Immature natural killer cell (primary cell): ENCODE measurements around the gene GEMIN7. TPM values are rescaled to one million over a fixed set of nuclear protein-coding genes. Genes with fewer than 3 reads are reported as not detected.

Experiments used
- DNase-seq, 3 donors: peaks; one replicate each; pipeline ENCODE4 v3.0.0; 2022; ENCODE audit warnings: mixed read lengths in 1 of 3
- H3K27ac Mint-ChIP-seq, 6 donors: one replicate each; pipeline ENCODE4 v1.8.0; 2020; ENCODE audit warnings: mixed read lengths in 6 of 6, mild to moderate bottlenecking in 5 of 6, inconsistent platforms in 4 of 6, moderate library complexity in 3 of 6
- H3K27me3 Mint-ChIP-seq, 3 donors: one replicate each; pipeline ENCODE4 v1.8.0; 2020 to 2021; ENCODE audit warnings: low read depth in 3 of 3, mild to moderate bottlenecking in 3 of 3, mixed read lengths in 3 of 3, moderate library complexity in 3 of 3, inconsistent platforms in 1 of 3
- H3K36me3 Mint-ChIP-seq, 3 donors: one replicate each; pipeline ENCODE4 v1.8.0; 2020; ENCODE audit warnings: mixed read lengths in 3 of 3, inconsistent platforms in 2 of 3, mild to moderate bottlenecking in 2 of 3
- H3K4me1 Mint-ChIP-seq, 2 donors: one replicate each; pipeline ENCODE4 v1.8.0; 2020; ENCODE audit warnings: inconsistent platforms in 2 of 2, mild to moderate bottlenecking in 2 of 2, mixed read lengths in 2 of 2, moderate library complexity in 1 of 2
- H3K4me3 Mint-ChIP-seq, 5 donors: one replicate each; pipeline ENCODE4 v1.8.0; 2020; ENCODE audit warnings: mild to moderate bottlenecking in 5 of 5, mixed read lengths in 5 of 5, inconsistent platforms in 3 of 5, moderate library complexity in 3 of 5
- H3K9me3 Mint-ChIP-seq, 6 donors: one replicate each; pipeline ENCODE4 v1.8.0; 2020; ENCODE audit warnings: mild to moderate bottlenecking in 6 of 6, mixed read lengths in 6 of 6, inconsistent platforms in 4 of 6, moderate library complexity in 3 of 6
- polyA plus RNA-seq, 3 donors: library from polyadenylated mRNA; unstranded; fragments of 300-500 nt; fragmentation: Illumina TruSeq; gene quantifications; one replicate each; pipeline ENCODE4 v1.2.3, GENCODE V29; 2021

Gene GEMIN7
- polyA plus RNA-seq, 3 donors from 2014 or later, result 120 to 130 (median 123) TPM

- Mint-ChIP-seq H3K4me3 (no peak overlapping the region), H3K9me3 (no peaks in the 10 kb centered on the region), H3K36me3 (peaks cover 0 to 4% (median 0%) of the 10 kb centered on the region in 3 donors), H3K27me3 (peaks cover 0 to 5% (median 2%) of the 10 kb centered on the region in 3 donors), H3K27ac (peak overlapping the region in 2 of 6 donors; percentile 12 to 28), H3K4me1 (peaks cover 7 to 11% of the 10 kb centered on the region in 2 donors)
- no peak for DNase-seq
Observed at GRCh38 chr19:45070214-45070613, 8.8 kb upstream of the GEMIN7 start.

- no peak overlapping the region for H3K27ac Mint-ChIP-seq
- H3K36me3 Mint-ChIP-seq, result peaks cover 0 to 4% (median 0%) of the 10 kb centered on the region in 3 donors
- H3K4me1 Mint-ChIP-seq, result peaks cover 7 to 11% of the 10 kb centered on the region in 2 donors
- H3K4me3 Mint-ChIP-seq, result no peak overlapping the region
- no peak for DNase-seq
- H3K9me3 Mint-ChIP-seq, result no peaks in the 10 kb centered on the region
- H3K27me3 Mint-ChIP-seq, result peaks cover 0 to 5% (median 2%) of the 10 kb centered on the region in 3 donors
Observed at GRCh38 chr19:45070861-45071544, 8.1 kb upstream of the GEMIN7 start.

- Mint-ChIP-seq H3K9me3 (no peaks in the 10 kb centered on the region), H3K4me3 (no peak overlapping the region), H3K4me1 (peaks cover 11 to 13% of the 10 kb centered on the region in 2 donors), H3K27ac (no peak overlapping the region), H3K36me3 (peaks cover 0 to 4% (median 0%) of the 10 kb centered on the region in 3 donors), H3K27me3 (peaks cover 0 to 5% (median 2%) of the 10 kb centered on the region in 3 donors)
- DNase-seq, result no peak
Observed at GRCh38 chr19:45071545-45071938, 7.5 kb upstream of the GEMIN7 start.

- no peak for DNase-seq
- Mint-ChIP-seq H3K27me3 (peaks cover 2 to 7% (median 2%) of the 10 kb centered on the region in 3 donors), H3K9me3 (no peaks in the 10 kb centered on the region), H3K27ac (peak overlapping the region in 1 of 6 donors; percentile 74), H3K36me3 (peaks cover 0 to 4% (median 0%) of the 10 kb centered on the region in 3 donors), H3K4me1 (peaks cover 17 to 19% of the 10 kb centered on the region in 2 donors), H3K4me3 (peak overlapping the region in 1 of 5 donors; percentile 17)
Observed at GRCh38 chr19:45071969-45072790, 6.9 kb upstream of the GEMIN7 start.

- Mint-ChIP-seq H3K4me3 (peak overlapping the region; percentile 67 to 90 (median 88)), H3K27me3 (peaks cover 0 to 18% (median 2%) of the 10 kb centered on the region in 3 donors), H3K27ac (peak overlapping the region; percentile 72 to 89 (median 84)), H3K36me3 (no peaks in the 10 kb centered on the region), H3K4me1 (peaks cover 35 to 40% of the 10 kb centered on the region in 2 donors), H3K9me3 (no peaks in the 10 kb centered on the region)
- DNase-seq, result no peak
Observed at GRCh38 chr19:45074744-45075300, 4.2 kb upstream of the GEMIN7 start.

- H3K27ac Mint-ChIP-seq, result peak overlapping the region; percentile 71 to 88 (median 80)
- H3K36me3 Mint-ChIP-seq, result no peaks in the 10 kb centered on the region
- no peaks in the 10 kb centered on the region for H3K9me3 Mint-ChIP-seq
- H3K27me3 Mint-ChIP-seq, result peaks cover 0 to 18% (median 2%) of the 10 kb centered on the region in 3 donors
- peaks cover 42 to 46% of the 10 kb centered on the region in 2 donors for H3K4me1 Mint-ChIP-seq
- H3K4me3 Mint-ChIP-seq, result peak overlapping the region; percentile 67 to 90 (median 88)
- peak; percentile 49 to 55 (median 51) for DNase-seq
Observed at GRCh38 chr19:45075301-45076028, 3.6 kb upstream of the GEMIN7 start.

- Mint-ChIP-seq H3K36me3 (no peaks in the 10 kb centered on the region), H3K27me3 (peaks cover 0 to 17% (median 2%) of the 10 kb centered on the region in 3 donors), H3K4me3 (peak within 1 kb of the TSS; percentile 64 to 90 (median 88)), H3K9me3 (no peaks in the 10 kb centered on the region), H3K27ac (peak within 1 kb of the TSS; percentile 75 to 94 (median 88)), H3K4me1 (peaks cover 48 to 50% of the 10 kb centered on the region in 2 donors)
- DNase-seq, result peak; percentile 73 to 78 (median 78)
Observed at GRCh38 chr19:45076029-45076850, 2.8 kb upstream of the GEMIN7 start, which contains the start of gene ZNF296. Gene ZNF296, minus strand, starts transcription at chr19:45076478. Its CDS starts 105 bp downstream, at chr19:45076373.

- Mint-ChIP-seq H3K27me3 (peaks cover under 1 to 20% (median 3%) of the 10 kb centered on the region in 3 donors), H3K4me3 (peak overlapping the region; percentile 64 to 90 (median 88)), H3K9me3 (no peaks in the 10 kb centered on the region), H3K36me3 (peaks cover 0 to 4% (median 3%) of the 10 kb centered on the region in 3 donors), H3K27ac (peak overlapping the region; percentile 75 to 94 (median 88)), H3K4me1 (peaks cover 56 to 57% of the 10 kb centered on the region in 2 donors)
- DNase-seq, result no peak
Observed at GRCh38 chr19:45076851-45077730, 2.0 kb upstream of the GEMIN7 start.

GRCh38 chr19:45078390-45079062 is 534 bp upstream of the GEMIN7 start:
- Mint-ChIP-seq H3K27ac (peak overlapping the region; percentile 76 to 96 (median 86)), H3K27me3 (peaks cover 1 to 20% (median 3%) of the 10 kb centered on the region in 3 donors), H3K4me1 (peaks cover 58 to 60% of the 10 kb centered on the region in 2 donors), H3K9me3 (no peaks in the 10 kb centered on the region), H3K36me3 (peaks cover 0 to 7% (median 6%) of the 10 kb centered on the region in 3 donors), H3K4me3 (peak overlapping the region; percentile 69 to 96 (median 90))
- DNase-seq, result no peak

- peak in 1 of 3 donors; percentile 40 for DNase-seq
- peaks cover 52 to 54% of the 10 kb centered on the region in 2 donors for H3K4me1 Mint-ChIP-seq
- H3K27ac Mint-ChIP-seq, result peak overlapping the region; percentile 90 to 96 (median 94)
- peak overlapping the region; percentile 90 to 96 (median 94) for H3K4me3 Mint-ChIP-seq
- peaks cover 1 to 20% (median 3%) of the 10 kb centered on the region in 3 donors for H3K27me3 Mint-ChIP-seq
- peaks cover 0 to 7% (median 6%) of the 10 kb centered on the region in 3 donors for H3K36me3 Mint-ChIP-seq
- H3K9me3 Mint-ChIP-seq, result no peaks in the 10 kb centered on the region
Observed at GRCh38 chr19:45079911-45080370, 881 bp downstream of the GEMIN7 start.

- peaks cover 60 to 61% of the 10 kb centered on the region in 2 donors for H3K4me1 Mint-ChIP-seq
- H3K4me3 Mint-ChIP-seq, result peak overlapping the region in 4 of 5 donors; percentile 40 to 56 (median 42)
Observed at GRCh38 chr19:45082170-45082569, 3.1 kb downstream of the GEMIN7 start.

More at GRCh38 chr19:45082170-45082569, 3.1 kb downstream of the GEMIN7 start:
- no peak for DNase-seq
- H3K36me3 Mint-ChIP-seq, result peaks cover 0 to 10% (median 6%) of the 10 kb centered on the region in 3 donors
- H3K27ac Mint-ChIP-seq, result peak overlapping the region; percentile 52 to 77 (median 70)
- H3K9me3 Mint-ChIP-seq, result no peaks in the 10 kb centered on the region
- H3K27me3 Mint-ChIP-seq, result peaks cover 1 to 17% (median 2%) of the 10 kb centered on the region in 3 donors
